Liver (tissue), 3 donors: ENCODE measurements around the gene MC4R.

Source experiments
- CTCF ChIP-seq: fragments of 150-350 bp; IDR thresholded peaks from 2 replicates; pipeline ENCODE4 v1.5.1; 2017; ENCODE audit warnings: improper control_type of control experiment, low read depth, low read length; ENCODE audit not compliant: missing input control
- FOXA1 ChIP-seq: IDR thresholded peaks from 2 replicates; pipeline ENCODE4 v1.6.1; 2016; ENCODE audit warnings: antibody characterized with exemption
- TAF1 ChIP-seq: conservative IDR thresholded peaks from 2 replicates; pipeline ENCODE4 v1.6.1; 2016; ENCODE audit warnings: antibody characterized with exemption, mild to moderate bottlenecking
- donor health status: healthy.
- donor health status: healthy.

DNA sequence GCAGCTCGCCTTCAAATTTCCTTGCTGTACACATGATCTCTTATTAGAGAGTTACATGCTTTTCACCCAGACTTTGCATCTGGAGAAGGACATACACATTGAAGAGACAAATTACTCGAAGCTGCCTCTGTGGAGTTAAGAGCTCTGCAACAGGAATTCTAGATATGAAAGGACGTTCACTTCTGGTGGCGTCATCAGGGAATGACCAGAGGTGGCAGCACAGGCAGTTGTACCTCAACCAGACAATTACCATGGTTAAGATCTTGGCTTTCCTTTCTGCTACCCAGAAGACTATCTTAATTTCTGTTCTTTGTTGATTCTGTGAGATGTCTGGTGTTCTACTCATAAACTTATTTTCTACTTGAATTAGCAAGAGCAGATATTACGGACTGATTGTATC is 39.1 kb upstream of the MC4R start:
- TF ChIP-seq FOXA1 (no peak), CTCF (no peak), TAF1 (no peak)
